ENCODE data around the gene ETV5. TPM values are rescaled to one million over a fixed set of nuclear protein-coding genes. Genes with fewer than 3 reads are reported as not detected.
A peak's percentile ranks its signal among the peaks of the same experiment; 100 is the strongest.

The ETV5 gene
- total and polyA plus RNA-seq, 9 of the 15 experiments (the other 6 are each of a cell fraction or from before 2014, with no cell fraction given): 9.2 to 25.9 (median 15.9) TPM

GRCh38 chr3:186002884-186003472 lies 105.9 kb downstream of the ETV5 start (continued):
- TF ChIP-seq, protein P1, sequence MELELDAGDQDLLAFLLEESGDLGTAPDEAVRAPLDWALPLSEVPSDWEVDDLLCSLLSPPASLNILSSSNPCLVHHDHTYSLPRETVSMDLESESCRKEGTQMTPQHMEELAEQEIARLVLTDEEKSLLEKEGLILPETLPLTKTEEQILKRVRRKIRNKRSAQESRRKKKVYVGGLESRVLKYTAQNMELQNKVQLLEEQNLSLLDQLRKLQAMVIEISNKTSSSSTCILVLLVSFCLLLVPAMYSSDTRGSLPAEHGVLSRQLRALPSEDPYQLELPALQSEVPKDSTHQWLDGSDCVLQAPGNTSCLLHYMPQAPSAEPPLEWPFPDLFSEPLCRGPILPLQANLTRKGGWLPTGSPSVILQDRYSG (tag; conservative IDR thresholded peaks at IDR 0.05; ENCODE audit: low read depth): no peak
- TF ChIP-seq ZBTB9 (CRISPR knock-in tag; IDR thresholded peaks at IDR 0.05) (no peak), ZSCAN29 (IDR thresholded peaks at IDR 0.05) (no peak), BRD9 (IDR thresholded peaks at IDR 0.05; ENCODE audit: low read depth, partially characterized antibody) (no peak), BCOR (IDR thresholded peaks at IDR 0.05) (no peak), RAD21 (CRISPR knock-in tag; conservative IDR thresholded peaks at IDR 0.05 in 1 of 2, IDR thresholded peaks at IDR 0.05 in 1 of 2) (peak in 1 of 2 experiments; percentile 68; a peak in 2 of 4 replicates), MAZ (CRISPR knock-in tag; conservative IDR thresholded peaks at IDR 0.05 in 1 of 2, IDR thresholded peaks at IDR 0.05 in 1 of 2) (0 out of 4 replicates have a peak, but pooled peaks of 1 of the 2 experiments have one; percentile 4), BDP1 (IDR thresholded peaks at IDR 0.05; ENCODE audit: insufficient read depth, insufficient read length) (no peak), GATAD2A (IDR thresholded peaks at IDR 0.05) (no peak), GATAD2B (IDR thresholded peaks at IDR 0.05; ENCODE audit: borderline replicate concordance) (no peak), IRF2 (CRISPR knock-in tag; IDR thresholded peaks at IDR 0.05) (no peak), PTTG1 (tag; IDR thresholded peaks at IDR 0.05; ENCODE audit: low read depth) (no peak), MCM2 (IDR thresholded peaks at IDR 0.05; ENCODE audit: low read depth) (no peak), GATA2 (CRISPR knock-in tag; IDR thresholded peaks at IDR 0.05) (no peak)
- TF ChIP-seq, protein P2, sequence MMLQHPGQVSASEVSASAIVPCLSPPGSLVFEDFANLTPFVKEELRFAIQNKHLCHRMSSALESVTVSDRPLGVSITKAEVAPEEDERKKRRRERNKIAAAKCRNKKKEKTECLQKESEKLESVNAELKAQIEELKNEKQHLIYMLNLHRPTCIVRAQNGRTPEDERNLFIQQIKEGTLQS (IDR thresholded peaks at IDR 0.05): peak; percentile 29; the same call in 1 of the 2 replicates
- TF ChIP-seq, protein P2 (CRISPR knock-in tag; conservative IDR thresholded peaks at IDR 0.05): no peak
- TF ChIP-seq, protein P3, sequence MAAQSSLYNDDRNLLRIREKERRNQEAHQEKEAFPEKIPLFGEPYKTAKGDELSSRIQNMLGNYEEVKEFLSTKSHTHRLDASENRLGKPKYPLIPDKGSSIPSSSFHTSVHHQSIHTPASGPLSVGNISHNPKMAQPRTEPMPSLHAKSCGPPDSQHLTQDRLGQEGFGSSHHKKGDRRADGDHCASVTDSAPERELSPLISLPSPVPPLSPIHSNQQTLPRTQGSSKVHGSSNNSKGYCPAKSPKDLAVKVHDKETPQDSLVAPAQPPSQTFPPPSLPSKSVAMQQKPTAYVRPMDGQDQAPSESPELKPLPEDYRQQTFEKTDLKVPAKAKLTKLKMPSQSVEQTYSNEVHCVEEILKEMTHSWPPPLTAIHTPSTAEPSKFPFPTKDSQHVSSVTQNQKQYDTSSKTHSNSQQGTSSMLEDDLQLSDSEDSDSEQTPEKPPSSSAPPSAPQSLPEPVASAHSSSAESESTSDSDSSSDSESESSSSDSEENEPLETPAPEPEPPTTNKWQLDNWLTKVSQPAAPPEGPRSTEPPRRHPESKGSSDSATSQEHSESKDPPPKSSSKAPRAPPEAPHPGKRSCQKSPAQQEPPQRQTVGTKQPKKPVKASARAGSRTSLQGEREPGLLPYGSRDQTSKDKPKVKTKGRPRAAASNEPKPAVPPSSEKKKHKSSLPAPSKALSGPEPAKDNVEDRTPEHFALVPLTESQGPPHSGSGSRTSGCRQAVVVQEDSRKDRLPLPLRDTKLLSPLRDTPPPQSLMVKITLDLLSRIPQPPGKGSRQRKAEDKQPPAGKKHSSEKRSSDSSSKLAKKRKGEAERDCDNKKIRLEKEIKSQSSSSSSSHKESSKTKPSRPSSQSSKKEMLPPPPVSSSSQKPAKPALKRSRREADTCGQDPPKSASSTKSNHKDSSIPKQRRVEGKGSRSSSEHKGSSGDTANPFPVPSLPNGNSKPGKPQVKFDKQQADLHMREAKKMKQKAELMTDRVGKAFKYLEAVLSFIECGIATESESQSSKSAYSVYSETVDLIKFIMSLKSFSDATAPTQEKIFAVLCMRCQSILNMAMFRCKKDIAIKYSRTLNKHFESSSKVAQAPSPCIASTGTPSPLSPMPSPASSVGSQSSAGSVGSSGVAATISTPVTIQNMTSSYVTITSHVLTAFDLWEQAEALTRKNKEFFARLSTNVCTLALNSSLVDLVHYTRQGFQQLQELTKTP (IDR thresholded peaks at IDR 0.05; ENCODE audit: low read depth in 1 of 2, partially characterized antibody in 2 of 2): no peak

All from K562 (cell line).